ENCODE data around the gene GPRC5D.

GPRC5D gene

GRCh38 chr12:12903642-12904609, 48.0 kb downstream of the GPRC5D start:
- no peak for DNase-seq

DNA sequence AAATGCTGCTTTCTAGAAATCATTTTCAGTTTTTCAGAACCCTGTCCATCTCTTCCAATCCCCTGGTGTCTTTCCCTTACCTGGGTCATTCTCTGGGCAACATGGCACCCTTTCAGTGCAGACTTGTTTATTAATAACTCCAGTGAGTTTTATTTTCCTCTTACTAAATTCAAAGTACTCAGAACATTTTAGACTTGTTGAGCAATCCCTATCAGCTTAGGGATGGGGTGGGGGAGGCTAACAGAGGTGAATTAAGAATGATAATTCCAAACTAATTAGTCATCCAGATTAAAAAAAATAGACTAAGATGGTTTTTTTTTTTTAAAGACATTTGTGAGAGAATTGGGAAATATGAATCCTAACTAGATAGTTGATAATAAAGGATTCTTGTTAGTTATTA, 49.9 kb downstream of the GPRC5D start:
- no peak for DNase-seq

GRCh38 chr12:12901158-12901791, 50.7 kb downstream of the GPRC5D start:
- DNase-seq: peak; percentile 26

- no peak for DNase-seq
These were observed 51.2 kb downstream of the GPRC5D start for GRCh38 chr12:12900786-12901157.

DNA sequence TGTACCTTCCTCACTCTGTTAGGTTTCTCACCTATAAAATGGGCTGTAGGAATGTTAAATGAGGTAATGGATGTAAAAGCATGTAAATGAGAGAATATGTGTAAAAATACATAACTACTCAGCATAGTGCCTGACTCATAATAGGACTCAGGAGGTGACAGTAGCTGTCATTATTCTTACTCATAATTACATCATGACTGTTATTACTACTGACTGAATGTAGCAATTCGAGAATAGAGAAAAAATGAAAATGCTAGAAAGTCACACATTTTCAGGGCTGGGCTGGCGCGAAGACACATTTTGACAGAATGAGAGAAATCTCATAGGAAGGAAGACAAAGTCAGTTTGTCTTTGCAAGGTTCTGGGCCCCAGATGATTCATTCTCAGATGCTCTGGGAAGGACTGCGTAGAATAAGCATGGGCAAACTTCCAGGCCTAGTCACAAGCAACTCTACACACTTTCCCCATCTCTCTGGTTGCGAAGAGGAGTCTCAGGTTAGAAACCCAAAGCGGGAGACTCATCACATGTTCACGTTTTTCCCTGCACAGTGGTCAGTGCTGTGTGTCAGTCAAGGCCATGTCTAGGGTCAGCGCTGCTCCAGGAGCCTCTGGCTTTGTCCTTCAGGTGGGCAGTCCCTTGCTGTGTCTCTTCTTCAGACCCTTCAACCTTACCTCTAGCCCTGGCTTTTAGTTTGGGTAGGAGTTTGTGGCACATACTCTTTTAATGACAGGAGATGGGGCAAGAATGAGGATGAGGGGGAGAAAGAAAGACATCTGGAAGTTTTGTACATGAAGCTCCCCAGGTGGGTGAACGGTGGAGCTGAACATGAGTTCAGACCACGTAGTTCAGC, 52.2 kb downstream of the GPRC5D start:
- DNase-seq: peak; percentile 77

- DNase-seq: no peak
These were observed 53.0 kb downstream of the GPRC5D start for GRCh38 chr12:12898911-12899511.

- DNase-seq: no peak
These were observed 53.7 kb downstream of the GPRC5D start for GRCh38 chr12:12898136-12898717.

DNA sequence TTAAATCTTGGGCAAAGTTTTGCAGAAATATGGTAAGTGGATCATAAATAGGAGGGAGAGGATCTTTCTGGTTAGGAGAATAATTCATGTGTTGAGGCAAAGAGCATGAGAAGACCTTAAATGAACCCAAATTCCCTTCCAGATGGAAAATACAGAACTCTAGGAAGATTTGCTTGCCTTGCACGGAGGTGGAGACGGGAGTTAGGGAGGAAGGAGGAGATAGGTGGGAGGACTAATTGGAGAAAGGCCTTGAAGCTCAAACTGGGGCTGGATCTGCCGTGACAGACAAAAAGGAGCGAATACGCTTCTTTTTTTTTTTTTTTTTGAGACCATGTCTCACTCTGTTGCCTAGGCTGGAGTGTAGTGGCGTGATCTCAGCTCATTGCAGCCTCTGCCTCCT, 54.7 kb downstream of the GPRC5D start:
- no peak for DNase-seq

DNA sequence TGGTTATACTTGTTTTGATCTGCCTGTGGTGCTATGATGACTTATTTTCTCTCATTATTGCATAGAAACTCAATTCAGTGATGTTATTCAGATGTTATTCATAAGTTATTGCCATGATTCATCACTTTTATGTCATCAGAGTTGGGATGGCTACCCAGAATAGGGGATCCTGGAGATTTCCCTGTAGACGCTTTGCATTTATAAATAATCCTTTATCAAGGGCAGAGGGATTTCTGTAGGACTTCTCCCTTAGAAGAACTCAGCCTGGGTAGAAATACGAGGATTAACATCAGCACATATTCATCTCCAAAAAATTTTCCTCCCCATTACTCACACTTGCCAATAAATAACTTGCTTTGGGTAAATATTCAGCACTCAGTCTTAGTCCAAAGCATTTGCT, 55.7 kb downstream of the GPRC5D start:
- no peak for DNase-seq

GRCh38 chr12:12893438-12893837, 58.5 kb downstream of the GPRC5D start:
- DNase-seq: no peak

GRCh38 chr12:12892681-12893141, 59.3 kb downstream of the GPRC5D start:
- no peak for DNase-seq

DNA sequence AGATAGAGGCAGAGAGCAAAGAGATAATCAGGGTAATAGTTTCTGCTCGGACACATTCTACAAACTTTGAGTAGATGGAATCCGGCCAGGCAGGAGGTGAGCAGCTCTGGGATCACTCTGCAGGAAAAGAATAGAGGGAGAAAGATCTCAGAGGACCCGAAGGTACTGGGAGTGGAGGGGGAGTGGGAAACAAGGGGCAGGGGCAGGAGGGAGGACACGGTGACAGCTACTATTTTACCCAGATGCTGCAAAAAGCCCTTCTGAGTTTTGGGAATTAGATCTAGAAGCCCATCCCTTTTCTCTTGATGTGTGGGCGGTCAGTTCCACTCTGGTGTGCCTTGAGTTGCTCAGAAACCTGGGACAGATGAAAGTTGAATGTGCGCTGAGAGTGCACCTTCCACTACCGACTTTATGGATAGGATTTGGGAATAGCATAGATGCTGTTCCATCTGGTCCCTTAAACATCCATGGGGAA, 60.1 kb downstream of the GPRC5D start:
- DNase-seq: no peak

DNA sequence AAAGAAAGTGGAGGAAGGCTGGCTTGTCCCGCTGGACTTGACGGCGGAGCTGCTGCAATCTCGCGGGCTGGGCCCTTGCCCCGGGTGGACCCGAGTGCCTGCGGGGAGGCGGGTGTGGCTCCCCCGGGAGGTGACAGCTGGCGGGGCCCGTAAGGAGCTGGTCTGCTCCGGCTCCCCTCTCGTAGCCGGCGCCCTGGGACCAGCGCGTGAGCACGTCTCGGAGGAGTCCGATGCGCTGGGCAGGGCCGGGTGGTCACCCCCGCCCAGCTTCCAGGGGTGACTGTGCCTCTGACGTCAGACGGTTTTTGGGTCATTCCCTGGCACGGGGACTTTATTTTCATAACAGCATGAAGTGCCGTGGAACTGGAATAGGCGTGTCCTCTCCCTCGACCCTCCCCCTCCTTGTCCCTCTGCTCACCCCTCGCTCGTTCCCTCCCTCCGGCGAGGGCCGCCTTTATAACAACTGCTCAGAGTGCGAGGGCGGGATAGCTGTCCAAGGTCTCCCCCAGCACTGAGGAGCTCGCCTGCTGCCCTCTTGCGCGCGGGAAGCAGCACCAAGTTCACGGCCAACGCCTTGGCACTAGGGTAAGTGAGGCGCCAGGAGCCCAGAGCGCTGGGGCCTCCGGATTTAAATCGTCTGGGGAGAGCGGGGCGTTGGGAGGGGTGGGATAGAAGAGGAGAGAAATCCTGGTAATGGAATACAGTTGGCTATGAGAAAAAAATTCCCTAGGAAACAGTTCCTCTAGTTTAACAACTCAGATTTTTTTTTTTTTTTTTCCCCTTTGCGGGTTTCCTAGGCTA, 60.7 kb downstream of the GPRC5D start, which contains the start of gene GPRC5A:
Gene GPRC5A (plus strand): TSS at position 483 of the 801 bp plus-strand sequence. CDS start 16,688 bp downstream, outside the sequence.
- DNase-seq: peak; percentile 54

Data from stimulated activated CD4-positive, alpha-beta T cell treated with anti-CD3 and anti-CD28 coated beads, Interleukin-15, amount 100 ng/mL, for 24 hours (primary cell).